ENCODE data around the gene HOXB1. TPM values are rescaled to one million over a fixed set of nuclear protein-coding genes. Genes with fewer than 3 reads are reported as not detected.
"Not testable (repeated sequence)": the region's sequence is repeated elsewhere in the genome, so short reads cannot be mapped to it uniquely, and the experiment has no call there.

Gene HOXB1
- total RNA-seq, 2 donors from 2014 or later = not detected

DNA sequence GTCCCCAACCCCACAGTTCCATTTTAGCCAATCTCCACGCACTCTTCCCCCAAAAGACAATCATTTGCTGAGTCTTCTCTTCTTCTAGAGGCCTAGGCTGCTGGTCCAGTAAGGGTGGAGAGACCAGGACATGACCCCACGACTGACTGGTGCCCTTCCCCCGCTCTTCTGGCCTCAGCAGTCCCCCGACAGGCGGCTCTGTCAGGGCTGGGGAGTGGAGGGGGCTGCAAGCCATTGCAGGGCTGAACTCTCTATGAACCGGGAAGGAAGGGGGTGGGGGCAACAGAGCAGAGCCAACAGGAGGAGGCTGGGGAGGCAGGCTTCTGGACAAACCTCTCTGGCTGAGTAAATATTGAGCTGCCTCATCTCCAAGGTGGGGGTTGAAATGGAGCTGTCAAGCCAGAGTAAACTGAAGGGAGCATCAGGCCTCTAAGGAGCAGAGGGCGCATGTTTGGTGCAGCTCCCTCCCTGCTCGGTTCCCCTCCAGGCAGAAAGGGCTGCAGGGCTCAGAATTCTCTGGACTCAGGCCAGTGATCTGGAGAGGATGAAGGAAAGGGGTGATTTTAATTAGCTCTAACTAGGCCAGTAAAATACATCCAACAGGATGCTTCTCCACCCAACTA lies 8.7 kb downstream of the HOXB1 start:
- Mint-ChIP-seq H3K4me3 (no peak overlapping the region), H3K9me3 (no peaks in the 10 kb centered on the region), H3K27me3 (ENCODE audit: low read depth) (peaks cover 78% of the 10 kb centered on the region), H3K4me1 (ENCODE audit: low read depth) (peaks cover 7% of the 10 kb centered on the region), H3K36me3 (ENCODE audit: insufficient read depth in 2 of 2) (no peaks in the 10 kb centered on the region), H3K27ac (no peak overlapping the region)
- ATAC-seq (replicated peaks in 1 of 2) (no peak), DNase-seq (no peak)

GRCh38 chr17:48520631-48521079 lies 10.2 kb downstream of the HOXB1 start:
- no peaks in the 10 kb centered on the region for H3K36me3 Mint-ChIP-seq (ENCODE audit: insufficient read depth in 2 of 2)
- H3K9me3 Mint-ChIP-seq = no peaks in the 10 kb centered on the region
- H3K27ac Mint-ChIP-seq = no peak overlapping the region
- peaks cover 69% of the 10 kb centered on the region for H3K27me3 Mint-ChIP-seq (ENCODE audit: low read depth)
- ATAC-seq (replicated peaks in 1 of 2) (no peak), DNase-seq (no peak)
- H3K4me3 Mint-ChIP-seq = no peak overlapping the region
- peaks cover 7% of the 10 kb centered on the region for H3K4me1 Mint-ChIP-seq (ENCODE audit: low read depth)

GRCh38 chr17:48519427-48519826 lies 11.4 kb downstream of the HOXB1 start:
- Mint-ChIP-seq H3K4me1 (ENCODE audit: low read depth) (peaks cover 8% of the 10 kb centered on the region), H3K27me3 (ENCODE audit: low read depth) (peaks cover 70% of the 10 kb centered on the region), H3K36me3 (ENCODE audit: insufficient read depth in 2 of 2) (no peaks in the 10 kb centered on the region), H3K9me3 (no peaks in the 10 kb centered on the region), H3K4me3 (no peak overlapping the region), H3K27ac (no peak overlapping the region)
- no peak for ATAC-seq (replicated peaks in 1 of 2)
- DNase-seq = no peak

- peaks cover 66% of the 10 kb centered on the region for H3K27me3 Mint-ChIP-seq (ENCODE audit: low read depth)
- no peak overlapping the region for H3K4me3 Mint-ChIP-seq
Measured at GRCh38 chr17:48517478-48517877, 13.3 kb downstream of the HOXB1 start.

DNA sequence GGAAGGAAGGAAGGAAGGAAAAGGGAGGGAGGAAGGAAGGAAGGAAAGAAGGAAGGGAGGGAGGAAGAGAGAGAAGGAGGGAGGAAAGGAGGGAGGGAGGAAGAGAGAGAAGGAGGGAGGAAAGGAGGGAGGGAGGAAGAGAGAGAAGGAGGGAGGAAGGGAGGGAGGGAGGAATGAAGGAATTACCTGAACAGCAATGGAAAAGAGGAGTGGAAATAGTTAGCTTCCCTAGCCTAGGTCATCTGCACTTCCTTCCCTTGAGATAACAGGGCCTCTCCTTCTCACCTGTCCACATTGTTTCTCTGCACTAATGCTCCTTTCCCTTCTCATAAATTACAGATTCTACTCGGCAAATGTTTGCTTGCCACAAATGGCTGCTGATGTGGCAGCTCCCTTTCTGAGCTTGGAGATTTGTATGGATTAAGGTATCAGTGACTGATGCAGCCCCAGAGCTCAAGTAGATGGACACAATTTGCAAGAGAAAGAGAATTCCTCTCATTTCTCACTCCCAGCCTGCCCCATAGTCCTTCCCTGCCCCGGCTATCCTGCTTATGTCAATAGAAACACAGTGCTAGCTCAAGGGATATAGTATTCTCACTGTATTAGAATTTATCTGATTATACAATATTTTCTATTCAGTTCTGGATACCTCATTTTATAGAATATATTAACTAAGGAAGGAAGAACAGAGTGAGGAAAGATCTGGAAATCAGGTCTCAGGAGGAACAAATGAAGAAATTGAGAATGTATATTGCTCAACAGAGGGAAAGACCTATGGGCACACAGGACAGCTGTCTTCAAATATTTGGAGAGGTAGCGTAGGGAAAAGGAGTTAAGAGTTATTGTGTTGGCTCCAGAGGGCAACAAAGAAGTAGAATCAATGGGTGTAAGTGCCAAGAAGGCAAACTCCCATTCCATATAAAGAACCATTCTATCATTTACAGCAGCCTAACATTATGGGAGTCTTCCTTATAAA lies 14.6 kb downstream of the HOXB1 start:
- no peaks in the 10 kb centered on the region for H3K9me3 Mint-ChIP-seq
- H3K4me1 Mint-ChIP-seq (ENCODE audit: low read depth) = peaks cover 38% of the 10 kb centered on the region
- peaks cover 56% of the 10 kb centered on the region for H3K27me3 Mint-ChIP-seq (ENCODE audit: low read depth)
- H3K36me3 Mint-ChIP-seq (ENCODE audit: insufficient read depth in 2 of 2) = no peaks in the 10 kb centered on the region
- no peak for DNase-seq
- no peak for ATAC-seq (replicated peaks in 1 of 2)
- H3K4me3 Mint-ChIP-seq = no peak overlapping the region
- no peak overlapping the region for H3K27ac Mint-ChIP-seq

More at GRCh38 chr17:48517478-48517877, 13.3 kb downstream of the HOXB1 start:
- Mint-ChIP-seq H3K4me1 (ENCODE audit: low read depth) (peaks cover 27% of the 10 kb centered on the region), H3K36me3 (ENCODE audit: insufficient read depth in 2 of 2) (no peaks in the 10 kb centered on the region), H3K9me3 (no peaks in the 10 kb centered on the region), H3K27ac (no peak overlapping the region)
- no peak for ATAC-seq (replicated peaks in 1 of 2)
- DNase-seq = no peak

DNA sequence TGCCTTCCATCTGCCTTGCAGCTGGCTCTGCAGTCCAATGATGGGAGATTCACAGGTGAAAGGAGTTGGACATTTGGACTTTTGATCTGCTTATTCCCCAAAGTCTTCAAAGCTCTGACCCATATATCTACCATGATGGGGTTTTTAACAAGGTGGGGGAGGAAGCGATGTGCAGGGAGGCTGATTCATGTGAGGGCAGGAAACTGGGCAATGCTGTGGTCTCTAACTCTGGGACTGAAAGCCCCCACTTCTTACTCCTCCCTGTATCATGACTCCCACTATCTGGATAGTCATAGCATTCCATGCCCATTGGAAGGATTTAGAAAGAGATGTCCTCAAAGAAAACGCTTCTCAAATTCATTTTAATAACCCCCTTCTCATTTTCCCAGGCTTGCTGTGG lies 16.3 kb downstream of the HOXB1 start:
- H3K4me3 Mint-ChIP-seq = peak overlapping the region in 1 of 2 donors; percentile 10
- H3K27me3 Mint-ChIP-seq (ENCODE audit: low read depth) = peaks cover 42% of the 10 kb centered on the region
- ATAC-seq (replicated peaks in 1 of 2) = peak in 1 of 2 donors; percentile 29
- no peak overlapping the region for H3K27ac Mint-ChIP-seq
- H3K9me3 Mint-ChIP-seq = no peaks in the 10 kb centered on the region
- H3K4me1 Mint-ChIP-seq (ENCODE audit: low read depth) = peaks cover 48% of the 10 kb centered on the region
- no peaks in the 10 kb centered on the region for H3K36me3 Mint-ChIP-seq (ENCODE audit: insufficient read depth in 2 of 2)
- no peak for DNase-seq

DNA sequence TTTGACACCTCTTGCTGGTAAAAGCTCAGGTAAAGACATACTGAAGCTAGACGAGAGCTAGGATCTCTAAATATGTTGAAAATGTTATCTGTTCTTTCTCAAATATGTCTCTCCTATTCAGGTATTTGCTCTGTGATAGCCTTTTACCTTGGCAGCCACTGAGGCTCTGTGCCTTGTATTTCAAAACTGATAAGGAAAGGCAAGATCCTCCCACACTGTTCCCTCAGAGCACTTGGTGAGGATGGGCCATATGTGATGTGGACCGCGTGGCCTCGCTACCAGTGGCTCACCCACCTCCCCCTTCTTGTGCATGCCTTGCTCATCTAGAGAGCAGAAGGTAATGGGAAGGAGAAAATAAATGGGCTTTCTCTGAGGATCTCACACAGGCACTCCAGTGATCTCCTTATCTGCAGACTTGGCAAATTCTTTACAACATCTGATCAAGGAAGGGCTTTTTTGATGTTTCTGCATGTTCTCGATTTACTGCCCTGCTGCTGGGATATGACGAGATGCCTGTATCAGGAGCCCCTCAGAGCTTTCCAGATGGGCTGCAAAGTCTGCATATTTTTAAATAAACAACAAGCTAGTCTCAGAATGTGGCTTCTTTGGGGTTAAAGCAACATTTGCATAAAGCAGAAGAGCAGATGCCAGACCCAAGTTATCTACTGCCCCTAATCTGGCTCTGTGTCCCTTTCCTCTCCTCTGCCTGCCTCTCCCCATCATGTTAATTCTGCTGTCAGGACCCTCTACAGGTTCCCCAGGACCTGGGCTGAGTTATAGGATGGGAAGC lies 16.9 kb downstream of the HOXB1 start:
- Mint-ChIP-seq H3K27me3 (ENCODE audit: low read depth) (peaks cover 46% of the 10 kb centered on the region), H3K4me1 (ENCODE audit: low read depth) (peaks cover 48% of the 10 kb centered on the region), H3K4me3 (peak overlapping the region in 1 of 2 donors; percentile 73), H3K36me3 (ENCODE audit: insufficient read depth in 2 of 2) (no peaks in the 10 kb centered on the region), H3K9me3 (no peaks in the 10 kb centered on the region), H3K27ac (no peak overlapping the region)
- ATAC-seq (replicated peaks in 1 of 2) (no peak), DNase-seq (no peak)

DNA sequence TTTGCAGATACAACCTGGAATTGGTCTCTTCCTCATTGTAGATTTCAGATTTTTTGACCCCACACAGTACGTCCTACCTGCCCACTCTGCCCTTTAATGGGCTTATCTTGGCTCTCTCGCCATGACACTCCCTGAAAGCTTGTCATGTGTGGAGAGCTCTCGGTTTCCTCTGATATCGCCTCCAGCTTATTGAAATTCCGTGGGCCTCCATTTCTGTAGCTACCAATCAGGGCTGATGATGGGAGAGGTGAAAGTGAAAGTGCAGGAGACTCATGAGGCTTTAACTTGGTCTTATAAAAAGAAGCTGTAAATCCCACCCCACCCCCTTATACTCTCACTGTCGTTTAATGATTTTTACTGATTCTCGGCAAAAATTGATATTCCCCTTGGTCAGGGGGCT lies 17.7 kb downstream of the HOXB1 start:
- Mint-ChIP-seq H3K27ac (peak overlapping the region; percentile 7), H3K4me3 (peak overlapping the region; percentile 56 to 73), H3K4me1 (ENCODE audit: low read depth) (peaks cover 48% of the 10 kb centered on the region)

DNA sequence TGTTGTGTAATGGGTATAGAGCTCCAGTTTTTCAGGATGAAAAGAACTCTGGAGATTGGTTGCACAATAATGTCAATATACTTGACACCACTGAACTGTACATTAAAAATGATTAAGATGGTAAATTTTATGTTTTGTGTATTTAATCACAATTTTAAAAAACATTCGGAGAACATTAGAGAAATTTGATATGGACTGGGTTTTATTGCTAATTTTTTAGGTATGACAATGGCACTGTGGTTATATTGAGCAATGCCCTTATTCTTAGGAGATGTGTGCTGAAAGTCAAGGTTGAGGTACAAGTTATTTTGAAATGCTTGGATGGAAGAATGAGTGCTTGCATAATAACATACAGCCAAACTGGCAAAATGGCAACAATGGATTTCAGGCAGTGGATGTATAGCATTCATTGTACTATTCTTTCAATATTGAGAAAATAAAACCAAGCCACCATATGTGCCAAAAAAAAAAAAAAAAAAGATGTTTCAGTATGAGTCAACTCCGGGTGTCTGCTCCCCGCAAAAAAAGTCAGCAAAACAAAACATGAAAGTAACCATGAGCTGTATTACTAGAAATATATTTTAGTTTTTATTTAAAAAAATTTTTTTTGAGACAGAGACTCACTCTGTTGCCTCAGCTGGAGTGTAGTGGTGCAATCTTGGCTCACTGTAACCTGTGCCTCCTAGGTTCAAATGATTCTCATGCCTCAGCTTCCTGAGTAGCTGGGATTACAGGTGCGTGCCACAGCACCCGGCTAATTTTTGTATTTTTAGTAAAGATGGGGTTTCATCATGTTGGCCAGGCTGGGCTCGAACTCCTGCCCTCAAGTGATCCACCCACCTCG lies 19.8 kb downstream of the HOXB1 start:
- Mint-ChIP-seq H3K36me3 (ENCODE audit: insufficient read depth in 2 of 2) (no peaks in the 10 kb centered on the region), H3K4me3 (peak overlapping the region; percentile 17 to 63), H3K9me3 (no peaks in the 10 kb centered on the region), H3K27ac (peak overlapping the region; percentile 71), H3K4me1 (ENCODE audit: low read depth) (peaks cover 46% of the 10 kb centered on the region), H3K27me3 (ENCODE audit: low read depth) (peaks cover 45% of the 10 kb centered on the region)
- peak; percentile 29 to 47 for DNase-seq
- ATAC-seq (replicated peaks in 1 of 2) = peak; percentile 83 to 85

More for the DNA sequence above, 17.7 kb downstream of the HOXB1 start:
- no peaks in the 10 kb centered on the region for H3K9me3 Mint-ChIP-seq
- DNase-seq (peak in 1 of 2 donors; percentile 16), ATAC-seq (replicated peaks in 1 of 2) (peak; percentile 26 to 40)
- H3K36me3 Mint-ChIP-seq (ENCODE audit: insufficient read depth in 2 of 2) = no peaks in the 10 kb centered on the region
- peaks cover 53% of the 10 kb centered on the region for H3K27me3 Mint-ChIP-seq (ENCODE audit: low read depth)

DNA sequence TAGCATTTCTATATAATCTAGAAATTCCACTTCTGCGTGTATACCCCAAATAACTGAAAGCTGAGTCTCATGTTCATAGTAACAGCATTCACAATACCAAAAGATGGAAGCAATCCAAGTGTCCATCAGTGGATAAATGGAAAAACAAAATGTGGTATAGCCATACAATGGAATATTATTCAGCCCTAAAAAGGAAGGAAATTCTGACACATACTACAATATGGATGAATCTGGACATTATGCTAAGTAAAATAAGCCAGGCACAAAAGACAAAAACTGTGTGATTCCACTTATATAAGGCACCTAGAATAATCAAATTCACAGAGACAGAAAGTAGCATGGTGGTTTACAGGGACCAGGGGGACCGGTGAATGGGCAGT lies 20.4 kb downstream of the HOXB1 start:
- H3K27ac Mint-ChIP-seq = peak overlapping the region; percentile 67
- H3K36me3 Mint-ChIP-seq (ENCODE audit: insufficient read depth in 2 of 2) = no peaks in the 10 kb centered on the region
- peak overlapping the region in 1 of 2 donors; percentile 63 for H3K4me3 Mint-ChIP-seq
- H3K4me1 Mint-ChIP-seq (ENCODE audit: low read depth) = peaks cover 52% of the 10 kb centered on the region
- H3K9me3 Mint-ChIP-seq = no peaks in the 10 kb centered on the region
- DNase-seq (no peak), ATAC-seq (replicated peaks in 1 of 2) (no peak)
- H3K27me3 Mint-ChIP-seq (ENCODE audit: low read depth) = peaks cover 42% of the 10 kb centered on the region

DNA sequence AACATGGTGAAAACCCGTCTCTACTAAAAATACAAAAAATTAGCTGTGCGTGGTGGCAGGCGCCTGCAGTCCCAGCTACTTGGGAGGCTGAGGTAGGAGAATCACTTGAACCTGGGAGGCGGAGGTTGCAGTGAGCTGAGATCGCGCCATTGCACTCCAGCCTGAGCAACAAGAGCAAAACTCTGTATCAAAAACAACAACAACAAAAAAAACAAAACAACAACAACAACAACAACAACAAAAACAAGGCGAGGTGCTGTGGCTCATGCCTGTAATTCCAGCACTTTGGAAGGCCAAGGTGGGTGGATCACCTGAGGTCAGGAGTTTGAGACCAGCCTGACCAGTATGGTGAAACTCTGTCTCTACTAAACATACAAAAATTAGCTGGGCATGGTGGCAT lies 21.1 kb downstream of the HOXB1 start:
- not testable (repeated sequence) for H3K36me3 Mint-ChIP-seq (ENCODE audit: insufficient read depth in 2 of 2); H3K4me3 Mint-ChIP-seq; H3K9me3 Mint-ChIP-seq; H3K27ac Mint-ChIP-seq; DNase-seq; ATAC-seq (replicated peaks in 1 of 2)
- H3K4me1 Mint-ChIP-seq (ENCODE audit: low read depth) = peaks cover 57% of the 10 kb centered on the region
- peaks cover 41% of the 10 kb centered on the region for H3K27me3 Mint-ChIP-seq (ENCODE audit: low read depth)

DNA sequence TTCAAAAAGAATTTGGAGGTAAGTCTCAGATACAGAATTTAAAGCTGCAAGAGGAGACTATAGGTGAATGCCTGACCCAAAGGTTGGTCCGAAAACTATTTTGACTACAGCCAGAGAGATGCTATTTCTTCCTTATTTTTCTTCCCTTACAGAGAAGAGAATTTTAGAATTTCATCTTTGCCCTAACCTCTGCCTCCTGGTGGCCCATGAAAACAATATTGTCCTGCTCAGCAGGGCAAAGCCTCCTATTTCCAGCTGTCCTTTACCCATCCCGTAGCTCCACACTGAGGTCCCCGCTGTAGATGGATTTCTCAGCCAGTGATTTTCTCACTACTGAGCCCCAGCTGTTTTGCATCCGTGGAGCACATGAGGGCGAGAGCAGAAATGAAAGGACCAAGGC lies 24.6 kb downstream of the HOXB1 start:
- no peak for ATAC-seq (replicated peaks in 1 of 2)
- H3K9me3 Mint-ChIP-seq = no peaks in the 10 kb centered on the region
- H3K27me3 Mint-ChIP-seq (ENCODE audit: low read depth) = peaks cover 53% of the 10 kb centered on the region
- H3K36me3 Mint-ChIP-seq (ENCODE audit: insufficient read depth in 2 of 2) = no peaks in the 10 kb centered on the region
- DNase-seq = no peak
- H3K4me3 Mint-ChIP-seq = no peak overlapping the region
- peaks cover 26% of the 10 kb centered on the region for H3K4me1 Mint-ChIP-seq (ENCODE audit: low read depth)
- no peak overlapping the region for H3K27ac Mint-ChIP-seq
